SK-N-SH treated with all-trans-retinoic acid at 6 μM for 48 hours (cell line): Measurements from ENCODE around the gene KIF20A.

Experiments used
- ATAC-seq: fragments of 200-7000 bp; cut with Tn5 transposase; 3 replicates; pipeline ENCODE4 v1.9.1; 2020; ENCODE audit warnings: mild to moderate bottlenecking, moderate library complexity
- ARNTL ChIP-seq: fragments of 450-650 bp; formaldehyde crosslinking; IDR thresholded peaks from 2 replicates; pipeline ENCODE4 v1.5.0; 2020; ENCODE audit warnings: low read depth, mild to moderate bottlenecking, moderate library complexity, borderline replicate concordance
- BACH2 ChIP-seq: fragments of 250-450 bp; sonication (Bioruptor Pico); IDR thresholded peaks from 2 replicates; pipeline ENCODE4 v1.9.0; 2021; ENCODE audit warnings: mild to moderate bottlenecking, borderline replicate concordance
- CREB5 ChIP-seq: fragments of 250-450 bp; sonication (Bioruptor Pico); IDR thresholded peaks from 2 replicates; pipeline ENCODE4 v1.5.1; 2020; ENCODE audit warnings: low read depth, mild to moderate bottlenecking, moderate library complexity
- CSDC2 ChIP-seq: fragments of 250-450 bp; sonication (Bioruptor Pico); IDR thresholded peaks from 2 replicates; pipeline ENCODE4 v1.5.0; 2020; ENCODE audit warnings: mild to moderate bottlenecking, moderate library complexity
- CSRNP3 ChIP-seq: fragments of 250-450 bp; sonication (Bioruptor Pico); IDR thresholded peaks from 2 replicates; pipeline ENCODE4 v1.5.1; 2021; ENCODE audit warnings: mild to moderate bottlenecking, moderate library complexity
- ESRRG ChIP-seq: fragments of 250-450 bp; sonication (Bioruptor Pico); IDR thresholded peaks from 2 replicates; pipeline ENCODE4 v1.6.1; 2021; ENCODE audit warnings: mild to moderate bottlenecking
- GLIS3 ChIP-seq: fragments of 250-450 bp; sonication (Bioruptor Pico); IDR thresholded peaks from 2 replicates; pipeline ENCODE4 v1.5.0; 2020; ENCODE audit warnings: mild to moderate bottlenecking, moderate library complexity
- ISL1 ChIP-seq: fragments of 250-450 bp; sonication (Bioruptor Pico); IDR thresholded peaks from 2 replicates; pipeline ENCODE4 v2.1.2; 2022; ENCODE audit warnings: mild to moderate bottlenecking, moderate library complexity
- OSR1 ChIP-seq: fragments of 250-450 bp; sonication (Bioruptor Pico); IDR thresholded peaks from 2 replicates; pipeline ENCODE4 v1.8.0; 2022; ENCODE audit warnings: moderate library complexity, mild to moderate bottlenecking, inconsistent platforms
- POU6F1 ChIP-seq: fragments of 250-450 bp; sonication (Bioruptor Pico); IDR thresholded peaks from 2 replicates; pipeline ENCODE4 v1.8.0; 2021; ENCODE audit warnings: low read depth, mild to moderate bottlenecking, moderate library complexity, borderline replicate concordance
- RARB ChIP-seq: fragments of 250-450 bp; sonication (Bioruptor Pico); IDR thresholded peaks from 2 replicates; pipeline ENCODE4 v1.8.0; 2021; ENCODE audit warnings: mild to moderate bottlenecking, moderate library complexity
- SNAI2 ChIP-seq: fragments of 250-450 bp; sonication (Bioruptor Pico); IDR thresholded peaks from 2 replicates; pipeline ENCODE4 v1.5.0; 2020; ENCODE audit warnings: mild to moderate bottlenecking, moderate library complexity
- TSHZ2 ChIP-seq: fragments of 250-450 bp; sonication (Bioruptor Pico); IDR thresholded peaks from 2 replicates; pipeline ENCODE4 v1.5.0; 2020; ENCODE audit warnings: mild to moderate bottlenecking, moderate library complexity
- ZC3H10 ChIP-seq: fragments of 250-450 bp; sonication (Bioruptor Pico); IDR thresholded peaks from 2 replicates; pipeline ENCODE4 v1.5.1; 2021; ENCODE audit warnings: mild to moderate bottlenecking, moderate library complexity
- ZFP3 ChIP-seq: fragments of 250-450 bp; sonication (Bioruptor Pico); IDR thresholded peaks from 2 replicates; pipeline ENCODE4 v1.5.0; 2020; ENCODE audit warnings: mild to moderate bottlenecking, moderate library complexity
- ZFP30 ChIP-seq: fragments of 450-650 bp; formaldehyde crosslinking; IDR thresholded peaks from 2 replicates; pipeline ENCODE4 v1.5.0; 2022; ENCODE audit warnings: mild to moderate bottlenecking, moderate library complexity
- ZNF565 ChIP-seq: fragments of 450-650 bp; formaldehyde crosslinking; conservative IDR thresholded peaks from 2 replicates; pipeline ENCODE4 v1.5.0; 2020; ENCODE audit warnings: low read depth, mild to moderate bottlenecking, moderate library complexity
- ZNF70 ChIP-seq: fragments of 450-650 bp; formaldehyde crosslinking; IDR thresholded peaks from 2 replicates; pipeline ENCODE4 v1.5.0; 2020; ENCODE audit warnings: mild to moderate bottlenecking, moderate library complexity
- ZNF8 ChIP-seq: fragments of 450-650 bp; formaldehyde crosslinking; IDR thresholded peaks from 2 replicates; pipeline ENCODE4 v1.5.0; 2020; ENCODE audit warnings: mild to moderate bottlenecking, moderate library complexity

Gene KIF20A

GRCh38 chr5:138210985-138211384 lies 32.1 kb downstream of the KIF20A start:
- no peak for ATAC-seq
- no peak for TF ChIP-seq RARB (CRISPR knock-in tag)
- TF ChIP-seq CSRNP3 (CRISPR knock-in tag) = no peak
- TF ChIP-seq TSHZ2 (CRISPR knock-in tag) = no peak
- no peak for TF ChIP-seq ARNTL (CRISPR knock-in tag)
- no peak for TF ChIP-seq CREB5 (CRISPR knock-in tag)
- no peak for TF ChIP-seq ZFP3 (CRISPR knock-in tag)

- TF ChIP-seq TSHZ2 (CRISPR knock-in tag) = no peak
- TF ChIP-seq, all 23 proteins: peak for 0
- ATAC-seq = peak; percentile 39
Observed at GRCh38 chr5:138212828-138213160, 33.9 kb downstream of the KIF20A start.

- ATAC-seq = peak; percentile 99
- TF ChIP-seq ZNF70 (CRISPR knock-in tag) = no peak
- TF ChIP-seq RARB (CRISPR knock-in tag) = no peak
- TF ChIP-seq SNAI2 (CRISPR knock-in tag) = no peak
- TF ChIP-seq ZFP30 (CRISPR knock-in tag) = no peak
- no peak for TF ChIP-seq CSRNP3 (CRISPR knock-in tag)
- no peak for TF ChIP-seq BACH2 (CRISPR knock-in tag)
- no peak for TF ChIP-seq POU6F1 (CRISPR knock-in tag)
- TF ChIP-seq ZC3H10 = no peak
- TF ChIP-seq ESRRG (CRISPR knock-in tag) = no peak
- no peak for TF ChIP-seq OSR1 (CRISPR knock-in tag)
- no peak for TF ChIP-seq TSHZ2 (CRISPR knock-in tag)
- no peak for TF ChIP-seq ZFP3 (CRISPR knock-in tag)
- no peak for TF ChIP-seq ISL1 (CRISPR knock-in tag)
- no peak for TF ChIP-seq ARNTL (CRISPR knock-in tag)
- no peak for TF ChIP-seq ZNF8 (CRISPR knock-in tag)
- no peak for TF ChIP-seq CSDC2 (CRISPR knock-in tag)
- TF ChIP-seq GLIS3 (CRISPR knock-in tag) = no peak
- no peak for TF ChIP-seq ZNF565 (CRISPR knock-in tag)
Observed at GRCh38 chr5:138213161-138214029, 34.5 kb downstream of the KIF20A start, which contains the start of gene CDC23. CDC23 (minus strand) TSS chr5:138213323; CDS start chr5:138213312, 11 bp downstream.
